Tibial nerve (tissue), 3 donors: ENCODE results near the gene CCDC60.

Experiments used
- CTCF ChIP-seq, 5 experiments: fragments of 200-600 bp in 3 of 5; fragments of 450-650 bp in 2 of 5; sonication (generic) in 3 of 5; IDR thresholded peaks; one replicate each; pipeline ENCODE4 v1.5.1; 2016 to 2019; ENCODE audit warnings: antibody characterized with exemption in 5 of 5, mild to moderate bottlenecking in 3 of 5, moderate library complexity in 2 of 5
- POLR2A ChIP-seq, 2 donors: fragments of 450-650 bp; IDR thresholded peaks; one replicate each; pipeline ENCODE4 v1.6.1; 2017; ENCODE audit warnings: antibody characterized with exemption in 2 of 2, mild to moderate bottlenecking in 2 of 2, moderate library complexity in 2 of 2

GRCh38 chr12:119296535-119296934 is 38.0 kb upstream of the CCDC60 start:
- TF ChIP-seq POLR2A (IDR thresholded peaks at IDR 0.05) (no peak), CTCF (IDR thresholded peaks at IDR 0.05) (no peak)
